Gastrocnemius medialis (tissue), 4 donors: ENCODE data around the gene CD7. TPM values are rescaled to one million over a fixed set of nuclear protein-coding genes. Genes with fewer than 3 reads are reported as not detected.

Experiments used
- ATAC-seq, 2 donors: fragments of 150-250 bp; one replicate each; pipeline ENCODE4 v1.9.1; 2016
- DNase-seq, 2 donors: peaks; one replicate each; pipeline ENCODE4 v3.0.0-alpha.2; 2019
- H3K27ac ChIP-seq, 4 donors: fragments of 200-600 bp; sonication (generic); 1 replicate in 1 of 4; 2 replicates in 3 of 4; pipeline ENCODE4 v1.5.1; 2016 to 2018; ENCODE audit warnings: mild to moderate bottlenecking in 2 of 4, moderate library complexity in 1 of 4
- H3K27me3 ChIP-seq, 3 donors: fragments of 200-600 bp; sonication (generic) in 2 of 3; 1 replicate in 1 of 3; 2 replicates in 2 of 3; pipeline versions ENCODE4 v1.5.1 to v1.6.0; 2016 to 2019; ENCODE audit warnings: mild to moderate bottlenecking in 1 of 3, moderate library complexity in 1 of 3
- H3K36me3 ChIP-seq, 2 donors: fragments of 200-600 bp; sonication (generic) in 1 of 2; one replicate each; pipeline ENCODE4 v1.5.1; 2017 to 2018
- H3K4me1 ChIP-seq, 2 donors: fragments of 200-600 bp; sonication (generic) in 1 of 2; one replicate each; pipeline ENCODE4 v1.5.1; 2016 to 2017; ENCODE audit warnings: mild to moderate bottlenecking in 2 of 2
- H3K4me3 ChIP-seq, 4 donors: fragments of 200-600 bp; sonication (generic) in 3 of 4; 1 replicate in 1 of 4; 2 replicates in 3 of 4; pipeline ENCODE4 v1.5.1; 2016 to 2019; ENCODE audit warnings: mild to moderate bottlenecking in 2 of 4
- H3K9me3 ChIP-seq, 3 donors: fragments of 200-600 bp; sonication (generic) in 2 of 3; 1 replicate in 1 of 3; 2 replicates in 2 of 3; pipeline ENCODE4 v1.5.1; 2016 to 2019
- POLR2A ChIP-seq, 2 donors: fragments of 450-650 bp; IDR thresholded peaks; one replicate each; pipeline ENCODE4 v1.6.1; 2017; ENCODE audit warnings: antibody characterized with exemption in 2 of 2, mild to moderate bottlenecking in 2 of 2, moderate library complexity in 2 of 2
- in situ Hi-C, 4 donors: fragments of 200-750 bp; cut with MboI; loops; one replicate each; pipeline versions ENCODE4 v1.15.0 to v1.8.0; 2017; ENCODE audit warnings: low sequenced_read_pairs in 4 of 4
- intact Hi-C: fragments of 100-400 bp; cut with DNase I; formaldehyde crosslinking; loops from one replicate; pipeline ENCODE4 v1.15.1; 2023; ENCODE audit warnings: low total_unique reads
- total RNA-seq, 4 donors: library from RNA; depleted of rRNA; stranded (reverse); fragments of >200 nt; gene quantifications; one replicate each; pipeline versions ENCODE4 v1.1.0 to v1.2.3, GENCODE V29; 2016
- TF ChIP-seq, protein P1 (sequence below), 5 experiments: fragments of 450-650 bp in 3 of 5; fragments of 200-600 bp in 2 of 5; sonication (generic) in 2 of 5; IDR thresholded peaks in 4 of 5; conservative IDR thresholded peaks in 1 of 5; 1 replicate in 4 of 5; 2 replicates in 1 of 5; pipeline ENCODE4 v1.5.1; 2016 to 2019; ENCODE audit warnings: antibody characterized with exemption in 5 of 5, mild to moderate bottlenecking in 3 of 5, moderate library complexity in 3 of 5

Gene CD7
- total RNA-seq, 4 donors from 2014 or later, result 1.7 TPM; not detected in 3

DNA sequence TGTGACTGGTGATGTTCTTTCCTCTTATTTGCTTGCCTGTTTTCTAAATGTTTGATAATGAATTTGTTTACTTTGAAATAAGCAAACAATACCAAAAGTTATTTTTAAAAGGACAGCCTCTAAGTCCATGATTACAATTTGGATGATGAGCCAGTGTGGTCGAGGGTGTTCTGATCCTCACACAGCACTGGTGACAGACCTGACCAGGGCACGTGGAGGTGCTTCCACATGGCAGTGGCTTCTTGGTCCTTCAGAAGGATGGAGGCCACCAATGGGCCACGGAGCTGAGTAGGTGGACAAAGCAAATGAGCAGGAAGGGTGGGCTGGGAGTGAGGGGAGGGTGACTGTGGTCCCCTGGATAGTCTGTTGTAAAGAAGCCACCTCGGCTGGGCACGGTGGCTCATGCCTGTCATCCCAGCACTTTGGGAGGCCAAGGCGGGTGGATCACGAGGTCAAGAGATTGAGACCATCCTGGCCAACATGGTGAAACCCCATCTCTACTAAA lies 37.4 kb upstream of the CD7 start:
- TF ChIP-seq POLR2A (IDR thresholded peaks at IDR 0.05), result no peak
- TF ChIP-seq, protein P1, sequence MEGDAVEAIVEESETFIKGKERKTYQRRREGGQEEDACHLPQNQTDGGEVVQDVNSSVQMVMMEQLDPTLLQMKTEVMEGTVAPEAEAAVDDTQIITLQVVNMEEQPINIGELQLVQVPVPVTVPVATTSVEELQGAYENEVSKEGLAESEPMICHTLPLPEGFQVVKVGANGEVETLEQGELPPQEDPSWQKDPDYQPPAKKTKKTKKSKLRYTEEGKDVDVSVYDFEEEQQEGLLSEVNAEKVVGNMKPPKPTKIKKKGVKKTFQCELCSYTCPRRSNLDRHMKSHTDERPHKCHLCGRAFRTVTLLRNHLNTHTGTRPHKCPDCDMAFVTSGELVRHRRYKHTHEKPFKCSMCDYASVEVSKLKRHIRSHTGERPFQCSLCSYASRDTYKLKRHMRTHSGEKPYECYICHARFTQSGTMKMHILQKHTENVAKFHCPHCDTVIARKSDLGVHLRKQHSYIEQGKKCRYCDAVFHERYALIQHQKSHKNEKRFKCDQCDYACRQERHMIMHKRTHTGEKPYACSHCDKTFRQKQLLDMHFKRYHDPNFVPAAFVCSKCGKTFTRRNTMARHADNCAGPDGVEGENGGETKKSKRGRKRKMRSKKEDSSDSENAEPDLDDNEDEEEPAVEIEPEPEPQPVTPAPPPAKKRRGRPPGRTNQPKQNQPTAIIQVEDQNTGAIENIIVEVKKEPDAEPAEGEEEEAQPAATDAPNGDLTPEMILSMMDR (IDR thresholded peaks at IDR 0.05 in 4 of 5, conservative IDR thresholded peaks at IDR 0.05 in 1 of 5), result no peak
- in situ Hi-C loops, result loop anchor here (5.0 to 25.0 kb wide), 5 partner anchors 57 to 407 kb away; partner anchors contain the start of genes HEXD (in 1 of the 4), OGFOD3 (in 1 of the 4) and TBCD (in 1 of the 4)
- Histone ChIP-seq H3K27ac (no peak overlapping the region), H3K4me1 (no peaks in the 10 kb centered on the region), H3K4me3 (no peak overlapping the region), H3K9me3 (no peaks in the 10 kb centered on the region), H3K36me3 (no peaks in the 10 kb centered on the region), H3K27me3 (peaks cover 10 to 30% (median 18%) of the 10 kb centered on the region in 3 donors)
- no peak for DNase-seq
- no peak for ATAC-seq
- intact Hi-C loops, result no loop called here

DNA sequence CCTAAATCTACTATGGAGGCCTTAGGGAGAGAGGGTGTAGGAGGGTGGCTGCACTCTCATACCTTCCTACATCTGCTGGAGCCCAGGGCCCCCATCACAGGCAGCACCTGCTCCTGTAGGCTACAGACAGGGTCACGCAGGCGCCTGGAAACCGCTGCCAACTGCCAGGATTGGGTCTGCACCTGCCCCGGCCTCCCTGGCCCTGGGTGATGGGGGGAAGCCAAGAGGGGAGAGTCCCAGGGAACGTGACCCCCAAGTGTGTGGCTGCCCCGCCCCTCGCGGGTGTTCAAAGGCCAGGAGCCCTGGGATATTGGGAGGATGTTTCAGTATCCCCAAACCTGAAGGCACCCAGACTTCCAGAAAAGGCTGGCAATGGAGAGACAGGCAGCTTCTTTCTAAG lies 36.1 kb upstream of the CD7 start:
- H3K27me3 ChIP-seq, result peaks cover 10 to 23% (median 18%) of the 10 kb centered on the region in 3 donors
- H3K36me3 ChIP-seq, result no peaks in the 10 kb centered on the region
- no peak for ATAC-seq
- H3K27ac ChIP-seq, result no peak overlapping the region
- in situ Hi-C loops (loop anchor here (5.0 to 25.0 kb wide), 5 partner anchors 59 to 409 kb away; partner anchors contain the start of genes HEXD (in 1 of the 4), OGFOD3 (in 1 of the 4) and TBCD (in 1 of the 4)), intact Hi-C loops (no loop called here)
- H3K4me1 ChIP-seq, result no peaks in the 10 kb centered on the region
- TF ChIP-seq POLR2A (IDR thresholded peaks at IDR 0.05), result no peak
- TF ChIP-seq, protein P1 (IDR thresholded peaks at IDR 0.05 in 4 of 5, conservative IDR thresholded peaks at IDR 0.05 in 1 of 5), result no peak
- no peak for DNase-seq
- no peaks in the 10 kb centered on the region for H3K9me3 ChIP-seq
- H3K4me3 ChIP-seq, result no peak overlapping the region

DNA sequence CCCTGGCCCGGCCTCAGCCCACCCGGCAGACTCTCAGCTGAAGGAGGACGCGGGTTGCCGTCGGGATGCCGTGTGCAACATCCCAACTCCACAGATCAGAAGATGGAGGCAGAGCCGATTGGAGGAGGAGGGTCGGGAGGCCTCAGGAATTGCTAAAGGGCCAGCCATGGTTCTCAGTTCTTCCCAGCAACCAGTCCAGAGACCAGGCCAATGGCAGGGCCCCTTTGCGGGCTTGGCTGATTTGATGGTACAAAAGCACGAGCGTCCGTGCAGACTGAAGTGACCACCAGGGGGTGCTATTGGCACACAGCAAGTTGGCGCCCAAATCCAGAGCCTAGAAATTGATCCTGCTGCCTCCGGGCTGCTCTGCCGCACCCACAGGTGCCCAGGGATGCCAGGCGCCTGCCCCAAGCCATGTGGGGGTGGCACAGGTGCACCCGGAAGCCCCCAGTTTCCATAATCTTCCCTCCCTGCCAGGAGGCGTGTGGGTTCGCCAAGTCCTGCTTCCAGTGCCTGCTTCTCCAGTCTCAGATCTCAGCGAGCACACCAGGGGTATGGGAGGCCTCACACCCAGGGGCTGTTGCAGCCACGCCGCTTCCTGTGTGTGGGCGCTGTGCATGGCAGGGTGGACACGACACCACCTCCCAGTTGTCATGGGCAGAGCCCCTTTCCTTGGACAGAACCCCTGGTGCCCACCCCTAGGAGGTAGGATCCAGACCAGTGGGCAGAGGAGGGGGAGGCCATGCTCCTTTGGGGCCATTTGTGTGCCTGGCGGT lies 34.5 kb upstream of the CD7 start:
- in situ Hi-C loops, result loop anchor here (5.0 to 25.0 kb wide), 5 partner anchors 60 to 410 kb away; partner anchors contain the start of genes HEXD (in 1 of the 4), OGFOD3 (in 1 of the 4) and TBCD (in 1 of the 4)
- Histone ChIP-seq H3K4me3 (no peak overlapping the region), H3K4me1 (no peaks in the 10 kb centered on the region), H3K36me3 (no peaks in the 10 kb centered on the region), H3K9me3 (no peaks in the 10 kb centered on the region), H3K27ac (no peak overlapping the region), H3K27me3 (peaks cover 8 to 21% (median 13%) of the 10 kb centered on the region in 3 donors)
- DNase-seq (peak; percentile 62 to 72), ATAC-seq (peak; percentile 74 to 88)
- no peak for TF ChIP-seq POLR2A (IDR thresholded peaks at IDR 0.05)
- TF ChIP-seq, protein P1 (IDR thresholded peaks at IDR 0.05 in 4 of 5, conservative IDR thresholded peaks at IDR 0.05 in 1 of 5), result peak; percentile 89 to 98 (median 97)
- intact Hi-C loops, result loop anchor here (1.0 to 2.0 kb wide), 2 partner anchors 62 to 201 kb away; no protein-coding TSS in a partner anchor

DNA sequence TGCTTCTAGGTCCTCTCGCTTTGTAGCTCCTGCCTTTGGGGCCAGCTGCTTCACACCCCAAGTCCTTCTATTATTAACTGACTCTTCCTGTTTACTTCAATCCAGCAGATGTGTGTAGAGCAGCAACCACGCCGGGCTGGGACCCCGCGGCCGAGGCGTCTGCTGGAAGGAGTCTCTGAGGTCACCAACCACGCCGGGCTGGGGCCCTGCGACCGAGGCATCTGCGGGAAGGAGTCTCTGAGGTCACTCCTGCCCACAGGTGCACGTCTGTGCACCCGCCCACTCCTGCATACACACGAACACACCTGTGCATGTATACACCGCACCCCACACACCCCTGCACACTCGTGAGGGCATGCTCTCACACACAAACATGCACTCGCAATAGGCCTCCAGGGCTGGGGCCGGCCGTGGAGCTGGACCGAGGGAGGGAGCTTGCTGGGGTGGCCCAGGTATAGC lies 33.9 kb upstream of the CD7 start:
- peaks cover 2 to 15% (median 7%) of the 10 kb centered on the region in 3 donors for H3K27me3 ChIP-seq
- intact Hi-C loops (loop anchor here (2.0 kb wide), 1 partner anchor 202 kb away; no protein-coding TSS in a partner anchor), in situ Hi-C loops (loop anchor here (5.0 to 25.0 kb wide), 5 partner anchors 61 to 411 kb away; partner anchors contain the start of genes HEXD (in 1 of the 4), OGFOD3 (in 1 of the 4) and TBCD (in 1 of the 4))
- ATAC-seq (peak in 1 of 2 donors; percentile 4), DNase-seq (no peak)
- no peaks in the 10 kb centered on the region for H3K9me3 ChIP-seq
- H3K27ac ChIP-seq, result no peak overlapping the region
- no peaks in the 10 kb centered on the region for H3K36me3 ChIP-seq
- no peaks in the 10 kb centered on the region for H3K4me1 ChIP-seq
- no peak for TF ChIP-seq POLR2A (IDR thresholded peaks at IDR 0.05)
- TF ChIP-seq, protein P1 (IDR thresholded peaks at IDR 0.05 in 4 of 5, conservative IDR thresholded peaks at IDR 0.05 in 1 of 5), result no peak
- H3K4me3 ChIP-seq, result no peak overlapping the region
